ENCODE measurements around the gene NBPF3.

Gene NBPF3

DNA sequence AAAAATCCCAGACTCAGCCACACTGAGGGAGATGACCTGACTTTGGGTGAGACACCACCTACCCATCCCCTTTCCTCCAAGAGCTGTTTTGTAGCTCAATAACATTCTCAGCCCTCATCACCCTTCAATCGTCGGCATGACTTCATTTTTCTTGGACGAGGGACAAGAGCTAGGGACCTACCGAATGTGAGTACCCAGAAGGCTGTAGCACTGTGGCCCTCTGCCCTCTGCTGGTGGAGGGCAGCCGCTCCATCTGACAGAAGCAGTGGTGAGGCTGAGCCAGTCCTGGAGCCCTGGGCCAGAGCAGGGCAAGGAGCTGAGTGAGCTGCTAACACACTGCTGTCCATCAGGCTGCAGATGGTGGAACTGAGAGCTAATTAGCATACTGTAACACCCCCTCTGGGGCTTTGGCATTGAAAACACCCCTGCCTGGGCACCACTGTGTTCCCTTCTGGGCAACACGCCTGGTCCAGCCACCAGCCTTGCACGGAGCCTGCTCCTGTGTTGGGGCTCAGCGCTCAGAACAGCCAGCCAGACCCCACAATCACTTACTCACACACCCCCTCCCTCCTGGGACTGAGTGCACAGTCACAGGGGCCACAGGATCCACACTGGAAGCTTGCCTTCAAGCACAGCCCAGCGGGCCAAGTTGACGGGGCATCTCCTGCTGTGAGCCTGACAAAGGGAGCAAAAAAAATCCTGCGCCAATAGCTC is 51.0 kb downstream of the NBPF3 start:
- TF ChIP-seq ZFX (IDR thresholded peaks at IDR 0.05) (no peak), CTCF (conservative IDR thresholded peaks at IDR 0.05) (peak; percentile 25)
- no peak overlapping the region for H3K27ac ChIP-seq

DNA sequence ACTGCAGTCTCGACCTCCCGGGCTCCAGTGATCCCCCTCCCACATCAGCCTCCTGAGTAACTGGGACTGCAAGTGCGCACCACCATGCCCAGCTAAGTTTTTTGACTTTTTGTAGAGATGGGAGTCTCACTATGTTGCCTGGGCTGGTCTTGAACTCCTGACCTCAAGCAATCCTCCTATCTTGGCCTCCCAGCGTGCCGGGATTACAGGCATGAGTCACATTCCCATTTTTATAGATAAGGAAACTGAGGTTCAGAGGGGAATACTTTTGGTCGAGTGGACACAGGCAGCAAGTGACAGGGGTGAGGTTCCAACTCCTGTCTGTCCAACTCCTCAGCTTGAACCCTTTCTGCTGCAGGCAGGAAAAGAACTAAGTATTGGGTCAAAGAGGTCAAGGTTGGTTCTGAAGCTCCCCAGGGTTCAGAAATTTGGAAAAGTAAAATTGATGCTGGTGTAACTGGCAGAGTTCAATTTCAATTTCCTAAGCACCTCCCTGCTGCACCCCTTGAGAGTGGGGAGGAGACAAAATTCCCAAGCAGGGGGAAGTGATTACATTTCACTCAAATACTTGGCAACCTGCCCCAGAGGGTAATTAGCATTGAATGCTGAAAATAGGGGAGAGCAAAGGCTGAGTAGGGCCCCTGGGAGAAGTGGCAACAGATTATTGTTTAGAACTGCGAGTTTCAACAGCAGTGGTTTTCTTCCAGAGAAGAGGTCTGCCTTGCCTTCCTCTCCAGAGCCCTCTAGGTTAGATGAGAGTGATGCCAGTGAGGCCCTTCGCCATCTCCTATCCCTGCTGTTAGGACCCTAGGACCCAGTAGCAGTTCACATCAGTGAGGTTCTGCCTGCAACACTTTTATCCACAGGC is 51.8 kb downstream of the NBPF3 start:
- no peak overlapping the region for H3K27ac ChIP-seq
- TF ChIP-seq ZFX (IDR thresholded peaks at IDR 0.05) (no peak), CTCF (conservative IDR thresholded peaks at IDR 0.05) (no peak)

DNA sequence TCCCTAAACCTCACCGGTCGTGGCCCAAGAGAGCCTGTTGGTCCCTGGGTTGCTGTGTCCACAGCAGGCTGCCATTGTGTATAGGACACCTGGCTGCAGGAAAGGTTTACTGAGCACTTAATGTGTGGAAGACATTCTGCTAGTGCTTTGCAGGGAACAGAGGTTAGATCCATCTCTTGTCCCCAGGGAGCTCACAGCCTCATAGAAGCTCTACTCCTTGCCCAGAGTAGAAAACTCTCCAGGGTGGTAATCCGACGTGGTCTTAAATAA is 52.4 kb downstream of the NBPF3 start:
- TF ChIP-seq ZFX (IDR thresholded peaks at IDR 0.05): no peak
- no peak for TF ChIP-seq CTCF (conservative IDR thresholded peaks at IDR 0.05)
- no peak overlapping the region for H3K27ac ChIP-seq

GRCh38 chr1:21494196-21494595 is 54.3 kb downstream of the NBPF3 start:
- TF ChIP-seq ZFX (IDR thresholded peaks at IDR 0.05) (no peak), CTCF (conservative IDR thresholded peaks at IDR 0.05) (no peak)
- H3K27ac ChIP-seq: no peak overlapping the region

DNA sequence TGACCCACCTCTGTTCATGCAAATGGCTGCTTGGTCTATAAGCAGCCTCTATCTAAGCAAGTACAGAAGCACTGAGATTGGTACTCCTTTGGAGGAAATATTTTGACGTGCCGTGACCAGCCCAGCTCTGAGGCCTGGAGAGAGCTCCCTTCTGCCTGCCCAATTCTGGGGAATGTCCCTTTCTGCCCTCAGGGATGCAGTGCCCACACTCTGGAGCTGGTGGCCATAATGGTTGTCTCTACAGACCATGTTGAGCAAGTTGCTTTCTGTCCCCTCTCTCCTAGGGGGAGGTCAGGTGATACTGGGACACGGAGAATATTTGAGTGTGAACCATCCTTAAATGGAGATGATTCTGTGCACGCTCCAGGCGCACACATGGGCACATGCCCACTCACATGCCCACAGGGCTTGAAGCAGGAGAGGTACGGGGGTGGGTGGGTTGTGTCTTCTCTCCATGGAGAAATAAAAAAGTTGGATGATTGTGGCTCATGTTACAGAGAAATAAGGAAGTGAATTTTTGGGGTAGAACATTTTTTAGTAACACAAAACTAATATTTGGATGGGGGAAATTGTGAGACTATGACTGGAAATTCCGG is 55.4 kb downstream of the NBPF3 start:
- no peak overlapping the region for H3K27ac ChIP-seq
- TF ChIP-seq ZFX (IDR thresholded peaks at IDR 0.05): no peak
- no peak for TF ChIP-seq CTCF (conservative IDR thresholded peaks at IDR 0.05)

GRCh38 chr1:21496063-21496462 is 56.1 kb downstream of the NBPF3 start:
- H3K27ac ChIP-seq: no peak overlapping the region
- no peak for TF ChIP-seq ZFX (IDR thresholded peaks at IDR 0.05)

GRCh38 chr1:21496886-21497285 is 56.9 kb downstream of the NBPF3 start:
- TF ChIP-seq CTCF (conservative IDR thresholded peaks at IDR 0.05) (no peak), ZFX (IDR thresholded peaks at IDR 0.05) (no peak)
- no peak overlapping the region for H3K27ac ChIP-seq

Measured in C4-2B (cell line).